Stimulated activated CD4-positive, alpha-beta T cell treated with anti-CD3 and anti-CD28 coated beads, Interleukin-12 subunit alpha, Interleukin-12 subunit beta, amount 100 ng/mL, for 48 hours (primary cell): ENCODE measurements around the gene THOP1.

Source experiments
- DNase-seq, 3 donors: peaks; one replicate each; pipeline ENCODE4 v3.0.0-alpha.2; 2020; ENCODE audit warnings: low read depth in 2 of 3, low spot score in 1 of 3

The THOP1 gene

DNA sequence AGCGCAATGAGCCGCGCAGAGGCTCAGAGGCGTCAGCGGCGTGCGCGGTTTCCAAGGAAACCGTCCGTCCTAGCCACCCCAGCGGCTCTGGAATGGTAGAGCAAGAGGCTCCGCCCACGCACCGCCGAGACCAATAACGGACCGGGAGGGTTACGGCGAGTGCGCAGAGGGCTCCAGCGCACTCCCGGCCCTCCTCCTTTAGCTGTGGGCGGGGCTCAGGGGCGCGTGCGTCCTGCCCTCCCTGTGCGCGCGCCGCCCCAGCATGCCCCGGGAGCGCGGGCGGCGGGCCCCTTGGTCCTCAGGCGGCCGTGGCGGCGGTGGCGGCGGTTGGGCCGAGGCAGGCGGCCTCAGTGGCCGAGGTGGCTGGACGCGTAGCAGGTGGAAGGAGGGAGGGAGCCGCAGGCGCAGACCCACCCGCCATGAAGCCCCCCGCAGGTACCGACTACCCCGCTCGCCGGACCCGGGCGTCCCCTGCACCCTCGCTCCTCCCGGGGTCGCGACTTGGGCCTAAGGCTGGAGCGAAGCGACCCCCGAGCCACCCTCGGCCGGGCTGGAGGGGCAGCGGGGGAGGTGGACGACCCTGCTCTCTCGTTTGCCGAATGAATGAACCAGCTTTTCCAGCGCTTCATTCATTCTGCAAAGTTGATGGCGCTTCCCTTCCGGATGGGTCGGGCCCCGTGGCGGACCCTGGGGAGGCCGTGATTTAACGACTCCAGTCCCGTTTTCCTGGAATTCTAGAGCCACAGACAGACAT is at the start of gene THOP1:
Gene THOP1, plus strand, starts transcription at position 260 of the 754 bp plus-strand sequence. Its CDS starts 160 bp downstream, at position 420.
- peak; percentile 98 to 100 (median 99) for DNase-seq

DNA sequence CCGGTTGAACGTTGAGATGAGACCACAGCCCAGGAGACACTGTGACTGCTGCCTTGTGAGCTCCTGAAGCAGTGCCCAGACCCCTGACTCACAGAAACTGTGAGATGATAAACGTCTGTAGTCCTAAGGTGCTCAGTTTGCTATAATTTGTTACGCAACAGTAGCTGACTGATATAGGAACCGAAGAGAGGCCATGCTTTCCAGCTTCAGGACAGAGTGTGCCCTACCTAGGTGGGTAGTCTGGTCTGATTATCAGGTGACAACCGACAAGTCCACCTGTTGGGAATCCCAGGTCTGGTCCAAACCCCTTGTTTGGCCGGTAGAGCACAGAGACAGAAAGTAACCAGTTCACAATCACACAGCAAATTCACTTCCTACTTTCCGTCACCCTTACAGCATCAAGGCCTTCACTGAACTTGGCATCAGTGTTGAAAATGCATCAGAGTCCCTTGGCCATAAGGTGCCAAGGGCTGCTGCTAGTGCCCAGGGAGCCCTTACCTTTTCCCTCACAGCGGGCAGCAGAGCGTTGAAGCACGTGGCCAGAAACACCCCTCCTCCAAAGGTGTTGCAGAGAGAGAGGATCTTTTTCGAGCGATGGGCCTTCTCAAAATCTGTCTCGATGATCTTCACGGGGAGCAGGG is 48.6 kb upstream of the THOP1 start:
- DNase-seq: no peak

DNA sequence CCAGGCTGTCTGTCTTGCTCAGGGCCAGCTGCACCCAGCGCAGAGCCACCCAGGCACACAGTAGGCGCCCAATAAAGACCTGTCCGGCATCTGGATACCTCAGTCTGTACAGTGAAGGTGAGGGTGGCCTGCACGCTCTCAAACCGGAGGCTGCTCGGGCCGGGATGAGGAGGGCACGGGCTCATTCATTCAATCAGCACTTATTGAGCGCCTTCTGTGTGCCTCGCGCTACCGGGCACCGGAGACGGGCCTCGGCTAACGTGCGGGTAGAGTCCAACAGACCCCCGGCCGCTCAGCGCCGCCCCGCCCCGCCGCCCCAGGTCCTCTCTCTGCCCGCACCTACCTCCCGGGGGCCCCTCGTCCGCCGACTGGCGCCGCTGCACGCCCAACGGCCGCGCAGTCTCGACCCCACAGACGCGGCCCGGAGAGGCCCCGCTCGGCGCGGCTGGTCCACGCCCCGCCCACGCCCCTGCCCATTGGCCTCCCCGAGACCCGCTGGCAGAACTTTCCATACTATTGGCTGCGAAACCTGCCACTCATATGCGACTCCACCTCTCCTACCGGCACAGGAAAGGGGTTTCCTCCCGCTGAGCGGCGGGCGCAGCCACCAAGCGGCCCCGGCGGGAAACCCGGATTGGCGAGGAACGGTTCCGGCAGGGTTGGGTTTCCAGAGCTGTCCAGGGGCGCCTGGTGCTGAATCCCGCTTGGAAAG is 45.5 kb upstream of the THOP1 start, which contains the start of gene SLC39A3:
Gene SLC39A3, minus strand, starts transcription at position 416 of the 712 bp plus-strand sequence. CDS start 2,760 bp downstream, outside the sequence.
- peak; percentile 98 to 100 (median 99) for DNase-seq

- no peak for DNase-seq
Measured at GRCh38 chr19:2740314-2740656, 45.0 kb upstream of the THOP1 start.

- DNase-seq: no peak
Measured at GRCh38 chr19:2743099-2743498, 42.2 kb upstream of the THOP1 start.

DNA sequence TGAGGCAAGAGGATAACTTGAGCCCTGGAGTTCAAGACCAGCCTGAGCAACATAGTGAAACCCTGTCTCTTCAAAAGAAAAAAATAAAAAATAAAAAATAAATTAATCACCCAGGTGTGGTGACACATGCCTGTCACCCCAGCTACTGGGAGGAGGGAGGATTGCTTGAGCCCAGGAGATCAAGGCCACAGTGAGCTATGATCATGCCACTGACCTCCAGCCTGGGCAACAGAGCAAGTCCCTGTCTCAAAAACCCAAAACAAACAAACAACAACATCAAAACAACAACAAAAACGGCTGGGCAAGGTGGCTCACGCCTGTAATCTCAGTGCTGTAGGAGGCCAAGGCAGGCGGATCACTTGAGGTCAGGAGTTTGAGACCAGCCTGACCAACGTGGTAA is 41.2 kb upstream of the THOP1 start:
- no peak for DNase-seq

DNA sequence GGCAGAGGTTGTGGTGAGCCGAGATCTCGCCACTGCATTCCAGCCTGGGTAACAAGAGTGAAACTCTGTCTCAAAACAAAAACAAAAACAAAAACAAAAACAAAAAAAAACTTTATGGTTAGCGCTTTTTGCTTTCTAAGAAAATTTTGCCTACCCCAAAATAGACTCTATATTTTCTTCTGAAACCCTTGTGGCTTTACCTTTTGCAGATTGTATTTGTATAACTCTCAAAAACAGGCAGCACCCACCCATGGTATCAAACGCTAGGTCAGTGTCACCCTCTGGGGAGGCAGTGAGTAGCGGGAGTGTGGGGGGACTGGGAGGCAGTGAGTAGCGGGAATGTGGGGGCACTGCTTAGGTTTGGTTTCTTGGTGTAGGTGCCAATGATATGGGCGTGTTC is 38.0 kb upstream of the THOP1 start:
- DNase-seq: no peak

DNA sequence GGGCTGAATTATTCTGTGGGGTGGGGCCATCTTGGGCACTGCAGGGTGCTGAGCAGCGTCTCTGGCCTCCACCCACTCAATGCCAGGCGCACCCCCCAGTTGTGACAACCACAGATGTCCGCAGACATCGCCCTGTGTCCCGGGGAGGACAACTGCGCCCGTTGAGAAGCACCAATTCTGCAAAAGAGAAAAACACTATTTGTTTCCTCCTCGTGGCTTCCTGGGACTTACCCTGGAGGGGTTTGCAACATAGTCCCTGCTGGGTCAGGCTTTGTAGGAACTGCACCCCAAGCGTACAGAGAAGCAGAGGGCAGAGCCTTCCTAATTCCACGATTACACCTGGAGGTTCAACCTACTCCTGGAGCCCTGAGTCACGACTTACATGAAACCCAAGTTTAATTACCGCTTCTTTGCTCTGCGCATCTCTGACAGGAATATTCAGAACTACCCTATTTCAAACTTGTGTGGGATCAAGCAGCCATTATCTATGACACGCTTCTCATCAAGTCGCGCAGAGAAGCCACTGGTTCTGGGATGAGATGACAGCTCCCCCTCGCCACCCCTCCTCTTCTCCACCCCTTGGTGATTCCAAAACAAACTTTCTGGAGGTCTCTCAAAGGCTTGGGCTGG is 34.4 kb upstream of the THOP1 start:
- DNase-seq: no peak

DNA sequence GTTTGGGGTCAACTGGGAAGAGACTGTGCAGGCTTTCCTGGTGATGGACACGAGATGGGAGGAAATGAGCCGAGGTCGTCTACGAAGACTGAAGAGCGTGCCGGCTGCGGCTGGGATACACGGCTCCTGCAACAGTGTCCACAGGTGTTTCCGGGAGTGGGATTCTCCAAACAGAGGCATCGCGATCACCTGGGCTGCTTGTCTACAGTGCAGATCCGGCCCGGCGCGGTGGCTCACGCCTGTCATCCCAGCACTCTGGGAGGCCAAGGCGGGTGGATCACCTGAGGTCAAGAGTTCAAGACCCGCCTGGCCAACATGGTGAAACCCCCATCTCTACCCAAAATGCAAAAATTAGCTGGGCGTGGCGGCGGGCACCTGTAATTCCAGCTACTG is 33.9 kb upstream of the THOP1 start:
- no peak for DNase-seq

- no peak for DNase-seq
Measured at GRCh38 chr19:2754659-2755447, 30.4 kb upstream of the THOP1 start.

- DNase-seq: no peak
Measured at GRCh38 chr19:2755448-2755705, 29.9 kb upstream of the THOP1 start.

DNA sequence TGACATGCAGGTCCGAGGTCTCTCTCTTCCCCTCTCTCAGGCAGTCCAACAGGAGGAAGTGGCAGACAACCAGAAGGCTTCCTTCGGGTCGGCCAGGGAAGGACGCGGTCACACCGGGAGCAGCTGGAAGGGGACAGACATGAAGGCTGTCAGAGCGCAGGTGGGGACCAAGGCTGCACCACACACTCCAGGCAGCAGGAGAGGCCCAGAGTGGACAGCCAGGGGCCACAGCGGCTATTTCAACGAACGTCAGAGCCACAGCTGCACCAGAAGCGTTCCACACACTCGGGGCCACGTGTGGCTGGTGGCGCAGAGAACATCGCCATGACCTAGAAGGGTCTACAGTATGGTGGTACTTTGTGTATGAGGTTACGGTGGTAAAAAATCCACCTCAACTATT is 29.5 kb upstream of the THOP1 start:
- DNase-seq: no peak

DNA sequence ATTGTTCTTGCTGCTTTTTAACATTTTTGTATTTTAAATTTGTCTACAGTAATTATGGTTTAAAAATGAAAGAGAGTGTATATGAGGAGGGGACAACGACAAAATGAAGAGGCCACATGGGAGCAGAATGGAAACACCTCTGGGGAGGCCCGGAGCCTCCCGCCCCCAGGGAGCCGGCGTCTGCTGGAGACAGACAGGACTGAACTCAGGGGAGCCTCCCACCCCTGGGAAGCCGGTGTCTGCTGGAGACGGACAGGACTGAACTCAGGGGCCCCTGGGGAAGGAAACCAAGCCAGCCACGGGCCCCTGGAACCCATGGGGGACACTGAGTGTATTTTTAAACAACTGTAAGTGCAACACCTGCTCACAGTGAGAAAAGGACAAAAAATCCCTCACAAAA is 28.8 kb upstream of the THOP1 start:
- DNase-seq: no peak

- no peak for DNase-seq
Measured at GRCh38 chr19:2756921-2757881, 28.1 kb upstream of the THOP1 start.

- DNase-seq: no peak
Measured at GRCh38 chr19:2758601-2759313, 26.5 kb upstream of the THOP1 start.

- no peak for DNase-seq
Measured at GRCh38 chr19:2759362-2759761, 25.9 kb upstream of the THOP1 start.

GRCh38 chr19:2759965-2760364 is 25.3 kb upstream of the THOP1 start:
- DNase-seq: no peak

- no peak for DNase-seq
Measured at GRCh38 chr19:2761309-2761677, 24.0 kb upstream of the THOP1 start.
